Psoas muscle (tissue), 8 donors: ENCODE measurements around the gene COL4A4. TPM values are rescaled to one million over a fixed set of nuclear protein-coding genes. Genes with fewer than 3 reads are reported as not detected.

Source experiments
- ATAC-seq, 4 donors: fragments of 200-7000 bp; cut with Tn5 transposase; one replicate each; pipeline ENCODE4 v1.9.1; 2020; ENCODE audit warnings: moderate library complexity in 3 of 4, mild to moderate bottlenecking in 2 of 4
- DNase-seq, 2 donors: peaks; one replicate each; pipeline ENCODE4 v3.0.0-alpha.2; 2020
- H3K27ac ChIP-seq: fragments of 200-600 bp; one replicate; pipeline ENCODE4 v1.8.0; 2022
- H3K27me3 ChIP-seq, 3 donors: fragments of 200-600 bp in 1 of 3; one replicate each; pipeline versions ENCODE4 v1.6.1 to v1.8.0; 2013 to 2022; ENCODE audit warnings: low read length in 2 of 3, mild to moderate bottlenecking in 2 of 3, moderate library complexity in 1 of 3; ENCODE audit not compliant: insufficient read depth in 3 of 3
- H3K36me3 ChIP-seq, 2 donors: fragments of 200-600 bp in 1 of 2; one replicate each; pipeline versions ENCODE4 v1.6.1 to v1.8.0; 2013 to 2022; ENCODE audit warnings: low read depth in 1 of 2, mild to moderate bottlenecking in 1 of 2, moderate library complexity in 1 of 2; ENCODE audit not compliant: insufficient read depth in 1 of 2
- H3K4me1 ChIP-seq: fragments of 200-600 bp; one replicate; pipeline ENCODE4 v1.8.0; 2022
- H3K4me3 ChIP-seq: fragments of 200-600 bp; one replicate; pipeline ENCODE4 v1.8.0; 2022; ENCODE audit warnings: mild to moderate bottlenecking
- H3K9me3 ChIP-seq: fragments of 200-600 bp; one replicate; pipeline ENCODE4 v1.8.0; 2022
- CTCF ChIP-seq: fragments of 200-600 bp; IDR thresholded peaks from one replicate; pipeline ENCODE4 v1.8.0; 2022; ENCODE audit warnings: antibody characterized with exemption
- WGBS, 3 donors: extraction: QIAGEN DNeasy Blood & Tissue Kit; methylation state at CpG; one replicate each; pipeline versions ENCODE4 v1.1.6 to v1.1.7; 2013; 5-methylcytosine and 5-hydroxymethylcytosine counted together
- intact Hi-C, 2 donors: fragments of 100-400 bp; cut with DNase I; formaldehyde crosslinking; loops; one replicate each; pipeline versions ENCODE4 v1.11.0 to v1.14.2; 2022
- polyA plus RNA-seq, 3 donors: library from polyadenylated mRNA; stranded (reverse); fragments of 200-250 nt; gene quantifications; one replicate each; pipeline ENCODE4 v1.2.3, GENCODE V29; 2013
- total RNA-seq, 4 donors: library from RNA; stranded (reverse); fragmentation: NEBNext Ultra II Directional in 2 of 4; extraction: Animal tissue kit (Norgen Biotek cat#: 25700) in 2 of 4; gene quantifications; one replicate each; pipeline versions ENCODE4 v1.2.1 to v1.2.4, GENCODE V29; 2021 to 2023
- donor health status: healthy with polysubstance abuse.
- donor health status: DM: no; HTN: no; CAD: no; lungs with moderate emphysema.
- donor health status: Bipolar disorder and iron deficiency.
- donor health status: healthy.
- donor health status: DM: yes; HTN: yes; CAD: no.
- donor health status: DM: no; HTN: no; CAD: no.
- donor health status: DM: no; HTN: no; CAD: no.
- donor health status: DM: yes; HTN: yes; CAD: no.

The COL4A4 gene
- total and polyA plus RNA-seq, 7 donors = 1.7 to 16.0 (median 4.6) TPM

DNA sequence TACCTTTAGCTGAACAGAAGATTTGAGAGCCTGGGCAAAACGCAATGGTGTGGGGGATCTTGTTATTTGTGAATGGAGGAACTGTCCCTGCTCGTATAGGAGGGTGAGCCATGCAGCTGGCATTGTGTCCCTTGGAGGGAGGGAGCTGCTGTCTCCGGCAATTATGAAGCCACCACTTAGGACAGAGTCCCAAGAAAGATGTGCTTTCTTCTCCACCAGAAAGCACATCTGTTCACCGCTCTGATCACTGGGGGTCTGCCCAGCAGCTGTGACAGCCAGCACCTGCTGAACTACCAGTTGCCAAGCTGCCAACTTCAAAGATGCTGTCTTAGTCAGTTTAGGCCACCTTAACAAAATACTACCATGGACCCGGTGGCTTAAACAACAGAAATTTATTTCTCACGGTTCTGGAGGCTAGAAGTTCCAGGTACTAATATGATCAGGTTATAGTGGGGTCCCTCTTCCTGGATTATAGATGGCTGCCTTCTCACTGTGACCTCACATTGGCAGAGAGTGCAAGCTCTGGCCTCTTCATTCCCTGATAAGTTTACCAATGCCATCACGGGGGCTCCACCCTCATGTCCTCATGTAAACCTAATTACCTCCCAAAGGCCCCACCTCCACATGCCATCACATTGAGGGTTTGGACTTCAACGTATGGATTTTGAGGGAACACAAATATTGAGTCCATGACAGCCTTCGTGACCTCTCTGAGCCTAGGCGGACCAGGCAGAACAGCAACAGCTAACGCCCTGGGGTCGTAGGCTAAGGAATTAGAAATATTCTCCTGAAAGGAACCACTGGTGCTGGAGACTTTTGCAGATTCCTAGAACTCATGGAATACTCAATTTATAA lies 179.9 kb downstream of the COL4A4 start:
- no peak overlapping the region for H3K4me3 ChIP-seq
- intact Hi-C loops = loop anchor here (2.0 to 10.0 kb wide), 4 partner anchors 149 to 1313 kb away; partner anchors contain the start of gene RHBDD1 (in 1 of the 2)
- no peaks in the 10 kb centered on the region for H3K9me3 ChIP-seq
- ATAC-seq (peak in 3 of 4 donors; percentile 4 to 21 (median 9)), DNase-seq (no peak)
- H3K27me3 ChIP-seq = no peaks in the 10 kb centered on the region
- TF ChIP-seq CTCF = no peak
- H3K36me3 ChIP-seq = no peaks in the 10 kb centered on the region
- H3K27ac ChIP-seq = no peak overlapping the region
- 66 to 77% (median 66%) methylated on average over 12 of the region's 12 CpGs for WGBS, 3 donors
- H3K4me1 ChIP-seq = peaks cover 10% of the 10 kb centered on the region

DNA sequence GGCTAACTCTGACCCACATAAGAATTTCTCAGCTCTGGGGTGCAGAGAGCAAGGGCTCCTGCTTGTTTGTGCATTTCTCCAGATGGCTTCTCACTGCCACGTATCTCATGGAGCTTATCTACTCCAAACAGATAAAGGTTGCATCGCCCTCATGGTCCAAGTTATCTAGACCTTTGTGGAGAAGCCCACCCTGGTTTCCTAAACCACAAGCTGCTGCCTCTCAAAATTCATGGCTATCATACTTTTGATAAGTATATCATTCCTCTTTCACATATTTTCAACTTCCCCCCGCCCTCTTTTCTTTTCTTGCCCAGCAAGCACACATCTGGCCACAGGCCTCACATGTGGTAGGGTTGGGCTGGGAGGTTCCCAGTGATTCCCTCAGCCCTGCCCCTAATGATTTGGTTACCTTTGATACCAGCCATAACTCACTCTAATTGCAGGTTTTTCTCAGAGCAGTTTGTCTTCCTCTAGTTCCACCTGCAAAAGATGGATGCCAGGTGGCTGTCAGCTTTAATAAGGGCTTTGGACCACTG lies 182.1 kb downstream of the COL4A4 start:
- no peak for ATAC-seq

DNA sequence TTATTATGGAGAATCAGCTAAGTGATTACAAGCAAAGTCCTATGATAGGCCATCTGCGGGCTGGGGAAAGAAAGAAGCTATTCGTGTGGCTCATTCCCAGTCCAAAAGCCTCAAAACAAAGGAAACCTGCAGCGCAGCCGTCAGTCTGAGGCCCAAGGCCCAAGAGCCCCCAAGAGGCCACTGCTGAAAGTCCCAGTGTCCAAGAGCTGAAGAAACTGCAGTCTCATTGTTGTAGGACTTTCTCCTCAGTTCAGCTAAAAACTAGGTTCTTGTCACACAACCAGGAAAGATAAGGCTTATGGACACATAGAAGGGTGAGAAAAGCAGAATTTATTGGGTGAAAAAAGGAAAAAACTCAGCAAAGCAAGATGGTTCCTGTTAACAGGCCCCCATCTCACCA lies 185.0 kb downstream of the COL4A4 start:
- H3K4me1 ChIP-seq = no peaks in the 10 kb centered on the region
- H3K36me3 ChIP-seq = peaks cover 0 to 3% of the 10 kb centered on the region in 2 donors
- intact Hi-C loops = no loop called here
- 88 to 93% (median 91%) methylated on average over 4 of the region's 4 CpGs for WGBS, 3 donors
- DNase-seq (no peak), ATAC-seq (no peak)
- H3K27me3 ChIP-seq = no peaks in the 10 kb centered on the region
- no peak for TF ChIP-seq CTCF
- no peak overlapping the region for H3K27ac ChIP-seq
- H3K4me3 ChIP-seq = no peak overlapping the region
- no peaks in the 10 kb centered on the region for H3K9me3 ChIP-seq

More for the DNA sequence above, 182.1 kb downstream of the COL4A4 start:
- Histone ChIP-seq H3K4me1 (peaks cover 10% of the 10 kb centered on the region), H3K27ac (no peak overlapping the region), H3K27me3 (no peaks in the 10 kb centered on the region), H3K9me3 (no peaks in the 10 kb centered on the region), H3K36me3 (no peaks in the 10 kb centered on the region), H3K4me3 (no peak overlapping the region)
- intact Hi-C loops = loop anchor here (5.0 to 10.0 kb wide), 3 partner anchors 147 to 1087 kb away; partner anchors contain the start of gene RHBDD1 (in 1 of the 2)
- WGBS, 3 donors = 86 to 92% (median 90%) methylated on average over 3 of the region's 3 CpGs
- no peak for TF ChIP-seq CTCF
- no peak for DNase-seq

- WGBS, 3 donors = 95 to 96% (median 96%) methylated on average over 7 of the region's 7 CpGs
- Histone ChIP-seq H3K4me1 (no peaks in the 10 kb centered on the region), H3K27me3 (no peaks in the 10 kb centered on the region), H3K36me3 (peaks cover 0 to 3% of the 10 kb centered on the region in 2 donors), H3K27ac (no peak overlapping the region), H3K4me3 (no peak overlapping the region), H3K9me3 (no peaks in the 10 kb centered on the region)
- DNase-seq = no peak
- intact Hi-C loops = no loop called here
- ATAC-seq = no peak
- TF ChIP-seq CTCF = no peak
Observed at GRCh38 chr2:226978300-226978699, 185.7 kb downstream of the COL4A4 start.
